ENCODE results near the gene CDHR2. TPM values are rescaled to one million over a fixed set of nuclear protein-coding genes. Genes with fewer than 3 reads are reported as not detected.
A peak's percentile ranks its signal among the peaks of the same experiment; 100 is the strongest.

CDHR2 gene
- total RNA-seq, 3 donors from 2014 or later (not counting 1 experiment from before 2014, with no cell fraction given): 0.75 to 2.2 (median 1.8) TPM

DNA sequence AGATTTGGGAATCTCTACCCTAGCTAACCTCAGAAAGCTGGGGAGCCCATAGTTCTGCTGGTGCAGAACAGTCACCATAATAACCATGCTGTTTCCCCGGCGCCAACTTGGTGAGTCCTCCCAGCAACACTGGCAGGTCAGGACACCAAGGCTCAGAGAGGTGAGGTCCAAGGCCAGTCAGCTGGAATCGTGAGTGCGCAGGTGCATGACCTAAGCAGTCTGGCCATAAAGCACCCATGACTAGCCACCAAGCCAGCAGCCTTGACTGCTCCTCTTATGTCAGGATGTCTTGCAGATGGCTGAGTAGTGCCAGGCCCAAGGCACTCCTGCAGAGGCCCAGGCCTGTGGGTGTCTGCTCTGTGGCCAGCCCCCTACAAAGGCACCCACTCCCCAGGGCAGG is 14.5 kb upstream of the CDHR2 start:
- H3K4me3 ChIP-seq (ENCODE audit: low read length): peak overlapping the region; percentile 98
- Mint-ChIP-seq H3K9me3 (no peaks in the 10 kb centered on the region), H3K4me1 (peaks cover 64 to 68% of the 10 kb centered on the region in 2 donors), H3K27me3 (ENCODE audit: low read depth in 2 of 2) (no peaks in the 10 kb centered on the region), H3K36me3 (no peaks in the 10 kb centered on the region), H3K4me3 (peak overlapping the region; percentile 98), H3K27ac (peak overlapping the region; percentile 99 to 100)
- ATAC-seq (no peak), DNase-seq (peak in 1 of 2 donors; percentile 33)
- peaks cover 27% of the 10 kb centered on the region for H3K36me3 ChIP-seq (ENCODE audit: control insufficient read depth, insufficient read depth, low read length)
- no peaks in the 10 kb centered on the region for H3K27me3 ChIP-seq (ENCODE audit: control insufficient read depth, insufficient read depth, low read length)
- peaks cover 71% of the 10 kb centered on the region for H3K4me1 ChIP-seq (ENCODE audit: control insufficient read depth, insufficient read depth, low read length)
- H3K27ac ChIP-seq (ENCODE audit: low read length): peak overlapping the region; percentile 100
- intact Hi-C loops (cut with micrococcal nuclease): loop anchor here (1.0 kb wide), 1 partner anchor 9 kb away; no protein-coding TSS in a partner anchor
- no peaks in the 10 kb centered on the region for H3K9me3 ChIP-seq (ENCODE audit: control insufficient read depth, insufficient read depth, low read length)
- TF ChIP-seq CTCF (IDR thresholded peaks at IDR 0.05): no peak
- WGBS (ENCODE audit: insufficient coverage): 44% methylated on average over 4 of the region's 4 CpGs

GRCh38 chr5:176535101-176535663 is 14.0 kb upstream of the CDHR2 start:
- intact Hi-C loops (cut with micrococcal nuclease): loop anchor here (1.0 kb wide), 1 partner anchor 8 kb away; no protein-coding TSS in a partner anchor
- H3K4me1 ChIP-seq (ENCODE audit: control insufficient read depth, insufficient read depth, low read length): peaks cover 74% of the 10 kb centered on the region

DNA sequence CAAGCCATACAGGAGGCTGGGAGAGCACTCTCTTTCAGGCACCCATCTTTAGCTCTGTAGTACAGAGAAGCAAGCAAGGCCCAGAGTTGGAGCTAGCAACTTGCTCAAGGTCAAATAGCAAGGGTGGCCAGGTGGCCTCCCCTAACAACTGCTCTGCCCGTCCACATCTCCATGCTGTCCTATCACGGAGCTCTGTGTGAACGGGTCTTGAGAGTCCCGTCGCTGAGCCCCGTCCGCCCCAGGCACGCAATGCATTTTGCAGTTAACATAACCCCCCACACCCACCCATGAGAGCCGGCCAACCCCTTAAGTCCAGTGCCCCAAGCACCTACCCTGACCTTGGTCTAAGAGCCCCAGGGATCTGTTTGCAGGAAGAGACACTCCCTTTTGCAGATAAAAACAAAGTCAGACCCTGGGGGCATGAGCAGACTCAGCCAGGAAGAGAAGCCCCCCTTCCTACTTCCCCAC is 13.4 kb upstream of the CDHR2 start:
- peak overlapping the region; percentile 98 for H3K4me3 Mint-ChIP-seq
- intact Hi-C loops (cut with micrococcal nuclease): loop anchor here (1.0 to 2.0 kb wide), 3 partner anchors 8 to 147 kb away; partner anchors contain the start of genes CLTB, HIGD2A and NOP16
- ATAC-seq: no peak

More at GRCh38 chr5:176535101-176535663, 14.0 kb upstream of the CDHR2 start:
- Histone ChIP-seq H3K9me3 (ENCODE audit: control insufficient read depth, insufficient read depth, low read length) (no peaks in the 10 kb centered on the region), H3K27ac (ENCODE audit: low read length) (peak overlapping the region; percentile 100), H3K36me3 (ENCODE audit: control insufficient read depth, insufficient read depth, low read length) (peaks cover 24% of the 10 kb centered on the region), H3K4me3 (ENCODE audit: low read length) (peak overlapping the region; percentile 98), H3K27me3 (ENCODE audit: control insufficient read depth, insufficient read depth, low read length) (no peaks in the 10 kb centered on the region)
- DNase-seq (peak; percentile 45 to 81), ATAC-seq (peak in 1 of 3 donors; percentile 4)
- Mint-ChIP-seq H3K27me3 (ENCODE audit: low read depth in 2 of 2) (no peaks in the 10 kb centered on the region), H3K36me3 (no peaks in the 10 kb centered on the region), H3K4me3 (peak overlapping the region; percentile 98), H3K27ac (peak overlapping the region; percentile 99 to 100), H3K4me1 (peaks cover 66 to 69% of the 10 kb centered on the region in 2 donors), H3K9me3 (no peaks in the 10 kb centered on the region)
- TF ChIP-seq CTCF (IDR thresholded peaks at IDR 0.05): no peak
- WGBS (ENCODE audit: insufficient coverage): 4% methylated on average over 11 of the region's 11 CpGs

More for the DNA sequence above, 13.4 kb upstream of the CDHR2 start:
- no peak for DNase-seq
- peak overlapping the region; percentile 98 for H3K4me3 ChIP-seq (ENCODE audit: low read length)
- peaks cover 20% of the 10 kb centered on the region for H3K36me3 ChIP-seq (ENCODE audit: control insufficient read depth, insufficient read depth, low read length)
- no peak for TF ChIP-seq CTCF (IDR thresholded peaks at IDR 0.05)
- Mint-ChIP-seq H3K27ac (peak overlapping the region; percentile 99 to 100), H3K27me3 (ENCODE audit: low read depth in 2 of 2) (no peaks in the 10 kb centered on the region), H3K36me3 (no peaks in the 10 kb centered on the region), H3K9me3 (no peaks in the 10 kb centered on the region), H3K4me1 (peaks cover 71 to 74% of the 10 kb centered on the region in 2 donors)
- H3K27me3 ChIP-seq (ENCODE audit: control insufficient read depth, insufficient read depth, low read length): no peaks in the 10 kb centered on the region
- peaks cover 74% of the 10 kb centered on the region for H3K4me1 ChIP-seq (ENCODE audit: control insufficient read depth, insufficient read depth, low read length)
- H3K27ac ChIP-seq (ENCODE audit: low read length): peak overlapping the region; percentile 100
- no peaks in the 10 kb centered on the region for H3K9me3 ChIP-seq (ENCODE audit: control insufficient read depth, insufficient read depth, low read length)
- WGBS (ENCODE audit: insufficient coverage): under 1% methylated on average over 9 of the region's 9 CpGs
